PC-9 (cell line): ENCODE data around the gene ZNF692. TPM values are rescaled to one million over a fixed set of nuclear protein-coding genes. Genes with fewer than 3 reads are reported as not detected.
A peak's percentile ranks its signal among the peaks of the same experiment; 100 is the strongest.

Experiments
- BruUV-seq: library from RNA; stranded (reverse); fragments of 400-500 nt; replicated peaks from 2 replicates; lab custom pipeline; 2021; lab: Mats Ljungman, UMichigan
- CTCF ChIA-PET: fragments of 300-600 bp; sonication (Branson Sonifier 250); formaldehyde crosslinking; loops from one replicate; lab custom pipeline; 2022; ENCODE audit warnings: antibody characterized with exemption; lab: Charles Lee
- POLR2A ChIA-PET: fragments of 300-600 bp; sonication (Branson Sonifier 250); formaldehyde crosslinking; loops from one replicate; lab custom pipeline; 2022; ENCODE audit warnings: antibody characterized with exemption; ENCODE audit not compliant: unreplicated experiment; lab: Charles Lee
- DNase-seq, 2 experiments: peaks; one replicate each; pipeline versions ENCODE4 v3.0.0 to v3.0.0-alpha.2; 2015 to 2022; ENCODE audit warnings: mixed read lengths in 1 of 2
- H2AFZ ChIP-seq: fragments of 200-600 bp; sonication (generic); 2 replicates; pipeline ENCODE4 v1.8.1; 2017; ENCODE audit warnings: antibody characterized with exemption
- H3F3A ChIP-seq: fragments of 200-600 bp; sonication (generic); 2 replicates; pipeline ENCODE4 v1.8.1; 2017; ENCODE audit warnings: antibody characterized with exemption, mild to moderate bottlenecking, low read depth; ENCODE audit not compliant: insufficient read depth
- H3K27ac ChIP-seq: fragments of 200-600 bp; sonication (generic); 2 replicates; pipeline ENCODE4 v1.6.1; 2016; ENCODE audit warnings: mixed run types
- H3K27me3 ChIP-seq: fragments of 200-600 bp; sonication (generic); 2 replicates; pipeline ENCODE4 v1.6.1; 2016; ENCODE audit warnings: low read depth, mixed run types; ENCODE audit not compliant: insufficient read depth
- H3K36me3 ChIP-seq: fragments of 200-600 bp; sonication (generic); 2 replicates; pipeline ENCODE4 v1.6.1; 2016; ENCODE audit warnings: low read depth, mixed run types
- H3K4me1 ChIP-seq: fragments of 200-600 bp; sonication (generic); replicated peaks from 2 replicates; pipeline ENCODE4 v1.6.1; 2016; ENCODE audit warnings: mixed run types; ENCODE audit not compliant: insufficient read depth
- H3K4me2 ChIP-seq: fragments of 200-600 bp; sonication (generic); 2 replicates; pipeline ENCODE4 v1.6.1; 2017; ENCODE audit warnings: mixed run types
- H3K4me3 ChIP-seq: fragments of 200-600 bp; sonication (generic); 2 replicates; pipeline ENCODE4 v1.6.1; 2016; ENCODE audit warnings: mixed run types
- H3K79me2 ChIP-seq: fragments of 200-600 bp; sonication (generic); 2 replicates; pipeline ENCODE4 v1.6.1; 2017; ENCODE audit warnings: low read depth, mixed run types
- H3K9me2 ChIP-seq: fragments of 200-600 bp; sonication (generic); 2 replicates; pipeline ENCODE4 v1.8.1; 2017; ENCODE audit warnings: mild to moderate bottlenecking; ENCODE audit not compliant: insufficient read depth
- H3K9me3 ChIP-seq: fragments of 200-600 bp; sonication (generic); 2 replicates; pipeline ENCODE4 v1.8.1; 2016; ENCODE audit warnings: low read depth; ENCODE audit not compliant: insufficient read depth
- H4K20me1 ChIP-seq: fragments of 200-600 bp; sonication (generic); 2 replicates; pipeline ENCODE4 v1.8.1; 2017; ENCODE audit not compliant: insufficient read depth
- EZH2 ChIP-seq: fragments of 200-600 bp; sonication (generic); IDR thresholded peaks from 2 replicates; pipeline ENCODE4 v1.8.0; 2017; ENCODE audit warnings: antibody characterized with exemption, low read depth
- intact Hi-C: fragments of 100-400 bp; cut with micrococcal nuclease; formaldehyde crosslinking; loops from one replicate; pipeline ENCODE4 v1.10.0; 2022; ENCODE audit not compliant: unreplicated experiment
- total RNA-seq: library from RNA; stranded (reverse); gene quantifications from 2 replicates; pipeline ENCODE4 v1.2.3, GENCODE V29; 2021
- TF ChIP-seq, protein P1 (sequence below): fragments of 200-600 bp; sonication (generic); conservative IDR thresholded peaks from 2 replicates; pipeline ENCODE4 v1.6.1; 2017; ENCODE audit warnings: mixed run types, antibody characterized with exemption, mild to moderate bottlenecking, moderate library complexity

ZNF692 gene
- total RNA-seq, 1 experiment from 2014 or later = 46.6 TPM

- Histone ChIP-seq H3K4me2 (no peak overlapping the region), H3K27me3 (no peaks in the 10 kb centered on the region), H3K9me3 (no peaks in the 10 kb centered on the region), H4K20me1 (no peaks in the 10 kb centered on the region), H3K4me1 (peaks cover 5% of the 10 kb centered on the region; the same call in 1 of the 2 replicates), H3K79me2 (peaks cover 7% of the 10 kb centered on the region), H3K36me3 (no peaks in the 10 kb centered on the region), H2AFZ (no peak overlapping the region), H3F3A (peaks cover 4% of the 10 kb centered on the region; the same call in 1 of the 2 replicates), H3K27ac (no peak overlapping the region), H3K9me2 (no peaks in the 10 kb centered on the region), H3K4me3 (no peak overlapping the region)
- intact Hi-C loops = no loop called here
- TF ChIP-seq, protein P1, sequence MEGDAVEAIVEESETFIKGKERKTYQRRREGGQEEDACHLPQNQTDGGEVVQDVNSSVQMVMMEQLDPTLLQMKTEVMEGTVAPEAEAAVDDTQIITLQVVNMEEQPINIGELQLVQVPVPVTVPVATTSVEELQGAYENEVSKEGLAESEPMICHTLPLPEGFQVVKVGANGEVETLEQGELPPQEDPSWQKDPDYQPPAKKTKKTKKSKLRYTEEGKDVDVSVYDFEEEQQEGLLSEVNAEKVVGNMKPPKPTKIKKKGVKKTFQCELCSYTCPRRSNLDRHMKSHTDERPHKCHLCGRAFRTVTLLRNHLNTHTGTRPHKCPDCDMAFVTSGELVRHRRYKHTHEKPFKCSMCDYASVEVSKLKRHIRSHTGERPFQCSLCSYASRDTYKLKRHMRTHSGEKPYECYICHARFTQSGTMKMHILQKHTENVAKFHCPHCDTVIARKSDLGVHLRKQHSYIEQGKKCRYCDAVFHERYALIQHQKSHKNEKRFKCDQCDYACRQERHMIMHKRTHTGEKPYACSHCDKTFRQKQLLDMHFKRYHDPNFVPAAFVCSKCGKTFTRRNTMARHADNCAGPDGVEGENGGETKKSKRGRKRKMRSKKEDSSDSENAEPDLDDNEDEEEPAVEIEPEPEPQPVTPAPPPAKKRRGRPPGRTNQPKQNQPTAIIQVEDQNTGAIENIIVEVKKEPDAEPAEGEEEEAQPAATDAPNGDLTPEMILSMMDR = no peak
- no peak for TF ChIP-seq EZH2
- DNase-seq = no peak
- no TSS peak for BruUV-seq
- POLR2A ChIA-PET = no interaction called here
- CTCF ChIA-PET = no interaction called here
Observed at GRCh38 chr1:248862695-248862997, 3.8 kb upstream of the ZNF692 start.

DNA sequence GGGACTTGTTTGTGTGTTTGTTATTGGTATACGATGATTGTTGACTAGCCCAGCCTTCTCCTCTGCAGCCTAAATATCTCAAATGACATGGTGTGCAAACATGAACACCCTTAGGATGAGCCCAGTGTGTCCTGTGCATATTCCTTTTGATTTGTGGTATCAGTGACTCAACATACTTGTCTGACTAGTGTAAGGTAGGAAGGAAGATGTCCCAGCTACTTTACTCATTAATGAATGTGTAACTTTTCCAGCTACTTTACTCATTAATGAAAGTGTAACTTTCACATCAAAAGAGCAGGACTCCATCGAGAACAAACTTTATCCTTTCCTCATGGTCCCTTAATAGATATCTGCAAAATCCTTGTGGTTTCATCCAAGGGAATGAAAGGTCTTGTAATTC is 2.7 kb upstream of the ZNF692 start:
- H3K4me2 ChIP-seq = no peak overlapping the region
- intact Hi-C loops = no loop called here
- no peaks in the 10 kb centered on the region for H3K27me3 ChIP-seq
- H2AFZ ChIP-seq = no peak overlapping the region
- H3K9me3 ChIP-seq = no peaks in the 10 kb centered on the region
- H3K9me2 ChIP-seq = no peaks in the 10 kb centered on the region
- no peak for DNase-seq
- CTCF ChIA-PET = no interaction called here
- H3K27ac ChIP-seq = no peak overlapping the region
- H3K79me2 ChIP-seq = peaks cover 17% of the 10 kb centered on the region
- H3F3A ChIP-seq = peaks cover 4% of the 10 kb centered on the region; the same call in 1 of the 2 replicates
- no TSS peak for BruUV-seq
- POLR2A ChIA-PET = interaction anchor here (0.7 kb wide), 1 partner anchor 14 kb away, joined by 6 read pairs; no protein-coding TSS in a partner anchor
- no peaks in the 10 kb centered on the region for H3K36me3 ChIP-seq
- TF ChIP-seq, protein P1 = no peak
- TF ChIP-seq EZH2 = no peak
- no peak overlapping the region for H3K4me3 ChIP-seq
- H3K4me1 ChIP-seq = peaks cover 15% of the 10 kb centered on the region
- H4K20me1 ChIP-seq = no peaks in the 10 kb centered on the region

DNA sequence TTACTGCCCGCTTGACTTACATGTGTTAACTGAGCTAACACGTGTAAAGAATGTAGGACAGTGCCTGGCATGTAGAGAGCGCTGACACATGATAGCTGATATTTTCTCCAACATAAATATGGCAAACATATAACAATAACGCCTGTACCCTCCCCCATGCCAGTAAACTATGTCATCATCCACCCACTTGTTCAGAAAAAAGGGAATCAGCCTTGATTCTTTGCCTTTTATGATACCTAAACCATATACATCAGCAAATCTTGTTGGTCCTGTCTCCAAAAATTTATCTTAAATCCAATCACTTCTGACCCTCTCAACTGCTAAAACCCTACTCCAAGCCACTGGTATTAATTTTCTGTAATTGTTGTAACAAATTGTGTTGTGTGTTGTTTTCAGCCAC is 1.1 kb upstream of the ZNF692 start:
- no peak overlapping the region for H3K27ac ChIP-seq
- no TSS peak for BruUV-seq
- CTCF ChIA-PET = no interaction called here

More for the DNA sequence above, 1.1 kb upstream of the ZNF692 start:
- no peaks in the 10 kb centered on the region for H4K20me1 ChIP-seq
- H3K79me2 ChIP-seq = peaks cover 23% of the 10 kb centered on the region
- H3K4me1 ChIP-seq = peaks cover 16% of the 10 kb centered on the region
- H3F3A ChIP-seq = peaks cover 4% of the 10 kb centered on the region; the same call in 1 of the 2 replicates
- H3K9me2 ChIP-seq = no peaks in the 10 kb centered on the region
- H3K9me3 ChIP-seq = no peaks in the 10 kb centered on the region
- no peaks in the 10 kb centered on the region for H3K27me3 ChIP-seq
- H2AFZ ChIP-seq = peak overlapping the region; percentile 93; the same call in 1 of the 2 replicates
- no peak for TF ChIP-seq EZH2
- TF ChIP-seq, protein P1 = no peak
- peak overlapping the region; percentile 87 for H3K4me2 ChIP-seq
- no peaks in the 10 kb centered on the region for H3K36me3 ChIP-seq
- intact Hi-C loops = no loop called here
- DNase-seq = no peak
- no peak overlapping the region for H3K4me3 ChIP-seq
- POLR2A ChIA-PET = interaction anchor here (1.2 kb wide), 1 partner anchor 22 kb away, joined by 5 read pairs; the partner anchor contains the start of gene ZNF672
